Caco-2 (cell line): ENCODE data around the gene ZNRF2. TPM values are rescaled to one million over a fixed set of nuclear protein-coding genes. Genes with fewer than 3 reads are reported as not detected.

ENCODE experiments used
- BruUV-seq: library from RNA; stranded (reverse); fragments of 400-500 nt; replicated peaks from 2 replicates; lab custom pipeline; 2021; lab: Mats Ljungman, UMichigan
- CTCF ChIA-PET: fragments of 300-600 bp; sonication (Branson Sonifier 250); formaldehyde crosslinking; loops from one replicate; lab custom pipeline; 2022; ENCODE audit warnings: antibody characterized with exemption; lab: Charles Lee
- POLR2A ChIA-PET: fragments of 300-600 bp; sonication (Branson Sonifier 250); formaldehyde crosslinking; loops from one replicate; lab custom pipeline; 2022; ENCODE audit warnings: antibody characterized with exemption; lab: Charles Lee
- DNase-seq, 2 experiments: peaks; one replicate each; pipeline versions ENCODE4 v3.0.0 to v3.0.0-alpha.2; 2020 to 2022
- H3K27me3 ChIP-seq: replicated peaks from 2 replicates; pipeline ENCODE4 v1.6.0; 2011; ENCODE audit warnings: low read length; ENCODE audit not compliant: control insufficient read depth, insufficient read depth
- H3K36me3 ChIP-seq: 2 replicates; pipeline ENCODE4 v1.5.1; 2011; ENCODE audit warnings: low read length; ENCODE audit not compliant: control insufficient read depth, insufficient read depth
- H3K4me1 ChIP-seq: fragments of 250-450 bp; sonication (Bioruptor Pico); 2 replicates; pipeline ENCODE4 v1.5.1; 2020; ENCODE audit warnings: mild to moderate bottlenecking
- H3K4me3 ChIP-seq: 2 replicates; pipeline ENCODE4 v1.5.1; 2011; ENCODE audit warnings: low read depth, mild to moderate bottlenecking, control low read depth, low read length
- H3K9me3 ChIP-seq: fragments of 250-450 bp; sonication (Bioruptor Pico); 2 replicates; pipeline ENCODE4 v1.5.1; 2020; ENCODE audit warnings: mild to moderate bottlenecking, moderate library complexity
- H3K27ac Mint-ChIP-seq: one replicate; pipeline ENCODE4 v1.8.0; 2022; ENCODE audit warnings: mixed read lengths; ENCODE audit not compliant: unreplicated experiment
- H3K27me3 Mint-ChIP-seq: one replicate; pipeline ENCODE4 v1.8.0; 2022; ENCODE audit warnings: mixed read lengths; ENCODE audit not compliant: insufficient read depth, unreplicated experiment
- H3K36me3 Mint-ChIP-seq: one replicate; pipeline ENCODE4 v1.8.0; 2022; ENCODE audit warnings: mild to moderate bottlenecking, mixed read lengths; ENCODE audit not compliant: insufficient read depth, unreplicated experiment
- H3K4me1 Mint-ChIP-seq: one replicate; pipeline ENCODE4 v1.8.0; 2022; ENCODE audit warnings: low read depth, mixed read lengths; ENCODE audit not compliant: unreplicated experiment
- H3K4me3 Mint-ChIP-seq: one replicate; pipeline ENCODE4 v1.8.0; 2022; ENCODE audit warnings: mild to moderate bottlenecking, moderate library complexity, mixed read lengths; ENCODE audit not compliant: unreplicated experiment
- H3K9me3 Mint-ChIP-seq: one replicate; pipeline ENCODE4 v1.8.0; 2022; ENCODE audit warnings: mixed read lengths; ENCODE audit not compliant: unreplicated experiment
- CTCF ChIP-seq, 2 experiments: fragments of 200-600 bp in 1 of 2; IDR thresholded peaks; 1 replicate in 1 of 2; 2 replicates in 1 of 2; pipeline versions ENCODE4 v1.5.1 to v1.8.0; 2011 to 2022; ENCODE audit warnings: antibody characterized with exemption in 1 of 2, control low read depth in 1 of 2, inconsistent platforms in 1 of 2, low read depth in 1 of 2, low read length in 1 of 2, mild to moderate bottlenecking in 1 of 2, moderate library complexity in 1 of 2; ENCODE audit not compliant: insufficient read depth in 1 of 2, severe bottlenecking in 1 of 2, unreplicated experiment in 1 of 2
- intact Hi-C: fragments of 100-400 bp; cut with micrococcal nuclease; formaldehyde crosslinking; loops from one replicate; pipeline ENCODE4 v1.10.0; 2022; ENCODE audit not compliant: unreplicated experiment
- total RNA-seq: library from RNA; stranded (reverse); gene quantifications from 2 replicates; pipeline ENCODE4 v1.2.3, GENCODE V29; 2022

ZNRF2 gene
- total RNA-seq, 1 experiment from 2014 or later: 9.0 TPM

GRCh38 chr7:30351286-30351685, 66.9 kb downstream of the ZNRF2 start:
- BruUV-seq: no TSS peak

GRCh38 chr7:30351724-30352123, 67.3 kb downstream of the ZNRF2 start:
- Mint-ChIP-seq H3K4me1 (peaks cover 6% of the 10 kb centered on the region), H3K9me3 (no peaks in the 10 kb centered on the region), H3K27me3 (no peaks in the 10 kb centered on the region), H3K36me3 (no peaks in the 10 kb centered on the region), H3K27ac (no peak overlapping the region), H3K4me3 (no peak overlapping the region)
- no TSS peak for BruUV-seq
- ChIA-PET POLR2A (no interaction called here), CTCF (no interaction called here)
- intact Hi-C loops: loop anchor here (1.0 kb wide), 1 partner anchor 75 kb away; no protein-coding TSS in a partner anchor
- Histone ChIP-seq H3K36me3 (no peaks in the 10 kb centered on the region), H3K4me3 (no peak overlapping the region), H3K9me3 (no peaks in the 10 kb centered on the region), H3K27me3 (no peaks in the 10 kb centered on the region), H3K4me1 (no peaks in the 10 kb centered on the region)
- DNase-seq: no peak
- no peak for TF ChIP-seq CTCF (IDR thresholded peaks at IDR 0.05; ENCODE audit: insufficient read depth in 1 of 2, low read depth in 1 of 2, low read length in 1 of 2, severe bottlenecking in 1 of 2, unreplicated experiment in 1 of 2)

More at GRCh38 chr7:30351286-30351685, 66.9 kb downstream of the ZNRF2 start:
- H3K4me1 ChIP-seq: no peaks in the 10 kb centered on the region
- no peaks in the 10 kb centered on the region for H3K27me3 ChIP-seq
- DNase-seq: no peak
- no peaks in the 10 kb centered on the region for H3K9me3 Mint-ChIP-seq
- no peak overlapping the region for H3K4me3 ChIP-seq
- no peaks in the 10 kb centered on the region for H3K36me3 Mint-ChIP-seq
- CTCF ChIA-PET: no interaction called here
- POLR2A ChIA-PET: no interaction called here
- H3K4me3 Mint-ChIP-seq: no peak overlapping the region
- no peak overlapping the region for H3K27ac Mint-ChIP-seq
- no peaks in the 10 kb centered on the region for H3K27me3 Mint-ChIP-seq
- TF ChIP-seq CTCF (IDR thresholded peaks at IDR 0.05; ENCODE audit: insufficient read depth in 1 of 2, low read depth in 1 of 2, low read length in 1 of 2, severe bottlenecking in 1 of 2, unreplicated experiment in 1 of 2): no peak
- peaks cover 6% of the 10 kb centered on the region for H3K4me1 Mint-ChIP-seq
- intact Hi-C loops: no loop called here
- no peaks in the 10 kb centered on the region for H3K36me3 ChIP-seq
- no peaks in the 10 kb centered on the region for H3K9me3 ChIP-seq

- no peaks in the 10 kb centered on the region for H3K4me1 ChIP-seq
- Mint-ChIP-seq H3K36me3 (no peaks in the 10 kb centered on the region), H3K4me3 (no peak overlapping the region), H3K27ac (no peak overlapping the region), H3K9me3 (no peaks in the 10 kb centered on the region), H3K4me1 (peaks cover 6% of the 10 kb centered on the region), H3K27me3 (no peaks in the 10 kb centered on the region)
- no peak for DNase-seq
- no peak for TF ChIP-seq CTCF (IDR thresholded peaks at IDR 0.05; ENCODE audit: insufficient read depth in 1 of 2, low read depth in 1 of 2, low read length in 1 of 2, severe bottlenecking in 1 of 2, unreplicated experiment in 1 of 2)
- POLR2A ChIA-PET: no interaction called here
- intact Hi-C loops: loop anchor here (1.0 kb wide), 1 partner anchor 76 kb away; no protein-coding TSS in a partner anchor
- no peak overlapping the region for H3K4me3 ChIP-seq
- H3K9me3 ChIP-seq: no peaks in the 10 kb centered on the region
- no peaks in the 10 kb centered on the region for H3K27me3 ChIP-seq
- BruUV-seq: no TSS peak
- CTCF ChIA-PET: interaction anchor here (0.5 to 1.3 kb wide), 2 partner anchors 76 to 1728 kb away, joined by 3 to 8 read pairs; no protein-coding TSS in a partner anchor
- no peaks in the 10 kb centered on the region for H3K36me3 ChIP-seq
Observed at GRCh38 chr7:30352169-30352568, 67.8 kb downstream of the ZNRF2 start.
